ENCODE results near the gene BCAN. TPM values are rescaled to one million over a fixed set of nuclear protein-coding genes. Genes with fewer than 3 reads are reported as not detected.

The BCAN gene
- total RNA-seq, 2 donors from 2014 or later = 0.26 TPM; not detected in 1

DNA sequence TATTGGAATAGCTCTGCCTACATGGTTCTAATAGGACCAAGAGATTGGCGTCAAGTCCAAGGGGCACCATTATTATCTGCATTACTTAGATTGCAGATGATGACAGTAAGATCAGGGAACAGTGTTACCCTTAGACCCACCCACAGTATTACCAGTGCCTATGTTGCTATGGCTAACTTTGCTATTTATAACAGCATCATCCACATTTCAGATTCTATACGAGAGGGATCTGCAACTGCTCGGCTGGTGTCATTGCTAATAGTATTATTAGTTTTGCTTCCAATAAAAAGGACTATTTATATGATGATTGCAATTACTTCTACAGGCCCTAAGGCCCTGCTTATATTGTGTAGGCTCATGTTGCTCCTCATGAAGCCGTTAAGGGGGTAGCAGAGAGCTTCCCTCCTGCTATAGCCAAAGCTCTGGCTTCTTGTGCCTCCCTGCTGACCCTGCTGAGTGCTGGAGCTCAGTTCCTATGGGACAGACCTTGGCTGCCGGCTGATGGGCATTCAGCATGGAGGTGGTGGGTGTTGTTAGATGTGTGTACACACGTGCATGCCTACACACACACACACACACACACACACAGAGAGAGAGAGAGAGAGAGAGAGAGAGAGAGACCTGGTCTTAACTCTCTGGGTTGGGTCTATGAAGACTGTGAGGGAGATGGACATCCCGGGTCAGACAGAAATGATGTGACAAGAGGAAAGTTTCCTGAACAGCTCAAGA, 1.3 kb downstream of the BCAN start:
- Histone ChIP-seq H3K4me1 (peaks cover 15% of the 10 kb centered on the region), H3K4me3 (no peak overlapping the region), H3K27ac (no peak overlapping the region), H3K36me3 (replicated peaks in 1 of 2; ENCODE audit: insufficient read depth in 1 of 2, low read depth in 2 of 2) (no peaks in the 10 kb centered on the region), H3K9me3 (no peaks in the 10 kb centered on the region), H3K27me3 (peaks cover 0 to 22% of the 10 kb centered on the region in 2 donors)
- 64 to 82% methylated on average over 6 of the region's 7 CpGs for WGBS, 2 donors
- ATAC-seq (no peak), DNase-seq (no peak)
- intact Hi-C loops (cut with DNase I) = no loop called here
- TF ChIP-seq, protein P1, sequence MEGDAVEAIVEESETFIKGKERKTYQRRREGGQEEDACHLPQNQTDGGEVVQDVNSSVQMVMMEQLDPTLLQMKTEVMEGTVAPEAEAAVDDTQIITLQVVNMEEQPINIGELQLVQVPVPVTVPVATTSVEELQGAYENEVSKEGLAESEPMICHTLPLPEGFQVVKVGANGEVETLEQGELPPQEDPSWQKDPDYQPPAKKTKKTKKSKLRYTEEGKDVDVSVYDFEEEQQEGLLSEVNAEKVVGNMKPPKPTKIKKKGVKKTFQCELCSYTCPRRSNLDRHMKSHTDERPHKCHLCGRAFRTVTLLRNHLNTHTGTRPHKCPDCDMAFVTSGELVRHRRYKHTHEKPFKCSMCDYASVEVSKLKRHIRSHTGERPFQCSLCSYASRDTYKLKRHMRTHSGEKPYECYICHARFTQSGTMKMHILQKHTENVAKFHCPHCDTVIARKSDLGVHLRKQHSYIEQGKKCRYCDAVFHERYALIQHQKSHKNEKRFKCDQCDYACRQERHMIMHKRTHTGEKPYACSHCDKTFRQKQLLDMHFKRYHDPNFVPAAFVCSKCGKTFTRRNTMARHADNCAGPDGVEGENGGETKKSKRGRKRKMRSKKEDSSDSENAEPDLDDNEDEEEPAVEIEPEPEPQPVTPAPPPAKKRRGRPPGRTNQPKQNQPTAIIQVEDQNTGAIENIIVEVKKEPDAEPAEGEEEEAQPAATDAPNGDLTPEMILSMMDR (IDR thresholded peaks at IDR 0.05) = no peak
- TF ChIP-seq POLR2A (IDR thresholded peaks at IDR 0.05) = no peak

DNA sequence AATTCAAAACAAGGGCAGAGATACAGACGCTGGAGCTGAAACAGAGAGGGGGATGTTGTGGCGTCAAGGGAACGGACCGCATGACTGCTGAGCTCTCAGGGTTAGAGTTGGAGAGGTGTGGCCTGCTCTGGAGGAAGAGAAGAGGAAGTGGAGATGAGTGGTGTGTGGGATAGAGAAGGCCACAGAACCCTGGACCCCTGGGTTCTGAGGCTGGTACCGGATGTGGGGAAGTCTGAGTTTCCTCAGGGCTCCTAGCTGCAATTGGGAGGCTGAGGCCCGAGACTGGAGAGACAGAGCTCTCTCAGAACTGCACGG, 1.8 kb downstream of the BCAN start:
- Histone ChIP-seq H3K36me3 (replicated peaks in 1 of 2; ENCODE audit: insufficient read depth in 1 of 2, low read depth in 2 of 2) (no peaks in the 10 kb centered on the region), H3K27ac (no peak overlapping the region), H3K27me3 (peaks cover 0 to 22% of the 10 kb centered on the region in 2 donors), H3K9me3 (no peaks in the 10 kb centered on the region), H3K4me3 (no peak overlapping the region), H3K4me1 (peaks cover 19% of the 10 kb centered on the region)
- TF ChIP-seq POLR2A (IDR thresholded peaks at IDR 0.05) = no peak
- TF ChIP-seq, protein P1 (IDR thresholded peaks at IDR 0.05) = no peak
- no peak for ATAC-seq
- DNase-seq = no peak
- WGBS, 2 donors = 56 to 80% methylated on average over 6 to 7 of the region's 7 CpGs
- intact Hi-C loops (cut with DNase I) = no loop called here

DNA sequence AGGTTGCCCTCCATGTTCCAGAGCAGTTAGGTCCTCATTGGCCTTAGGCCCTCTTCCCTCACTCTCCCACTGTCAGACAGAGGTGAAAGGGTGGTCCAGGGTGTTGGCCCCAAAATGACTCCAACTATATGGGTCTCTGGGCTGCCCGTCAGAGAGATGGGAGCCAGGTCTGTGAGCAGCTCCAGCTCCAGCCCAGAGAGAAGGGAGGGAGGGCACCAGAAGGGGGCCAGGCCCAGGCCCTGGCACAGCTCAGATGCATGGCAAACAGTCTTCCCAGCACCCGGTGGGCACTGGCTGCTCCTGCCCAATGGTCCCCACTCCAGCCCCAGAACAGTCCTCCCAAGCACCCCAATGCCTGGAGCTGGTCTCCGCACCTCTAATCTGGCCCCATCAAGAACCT, 2.2 kb downstream of the BCAN start:
- Histone ChIP-seq H3K27ac (no peak overlapping the region), H3K4me3 (no peak overlapping the region), H3K4me1 (peaks cover 24% of the 10 kb centered on the region), H3K36me3 (replicated peaks in 1 of 2; ENCODE audit: insufficient read depth in 1 of 2, low read depth in 2 of 2) (no peaks in the 10 kb centered on the region), H3K27me3 (peaks cover 0 to 22% of the 10 kb centered on the region in 2 donors), H3K9me3 (no peaks in the 10 kb centered on the region)
- 75 to 83% methylated on average over 3 of the region's 3 CpGs for WGBS, 2 donors
- intact Hi-C loops (cut with DNase I) = no loop called here
- DNase-seq (no peak), ATAC-seq (no peak)
- TF ChIP-seq, protein P1 (IDR thresholded peaks at IDR 0.05) = no peak
- TF ChIP-seq POLR2A (IDR thresholded peaks at IDR 0.05) = no peak

DNA sequence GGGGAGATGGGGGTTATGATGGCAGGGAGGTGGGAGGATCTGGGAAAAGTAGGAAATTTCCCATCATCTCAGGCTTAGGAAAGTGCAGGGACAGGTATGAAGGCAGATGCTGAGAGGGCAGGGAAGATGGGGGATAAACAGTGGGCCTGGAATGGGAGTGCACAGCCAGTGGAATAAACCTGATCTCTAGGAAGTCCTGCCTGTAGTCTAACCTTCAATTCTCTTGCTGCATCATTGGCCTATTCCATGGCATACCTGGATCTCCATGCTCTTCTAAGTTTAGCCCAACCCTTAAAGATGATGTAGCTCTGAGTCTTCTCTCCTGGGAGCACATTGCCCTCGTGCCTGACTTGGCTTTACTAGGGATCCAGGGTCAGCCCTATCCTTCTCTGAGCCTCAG, 2.7 kb downstream of the BCAN start:
- DNase-seq = no peak
- no peak for ATAC-seq
- WGBS, 2 donors = 23 to 60% methylated on average over 1 of the region's 1 CpG
- Histone ChIP-seq H3K4me3 (no peak overlapping the region), H3K27me3 (peaks cover 0 to 22% of the 10 kb centered on the region in 2 donors), H3K4me1 (peaks cover 28% of the 10 kb centered on the region), H3K27ac (no peak overlapping the region), H3K9me3 (no peaks in the 10 kb centered on the region), H3K36me3 (replicated peaks in 1 of 2; ENCODE audit: insufficient read depth in 1 of 2, low read depth in 2 of 2) (no peaks in the 10 kb centered on the region)
- TF ChIP-seq, protein P1 (IDR thresholded peaks at IDR 0.05) = no peak
- no peak for TF ChIP-seq POLR2A (IDR thresholded peaks at IDR 0.05)
- intact Hi-C loops (cut with DNase I) = no loop called here

DNA sequence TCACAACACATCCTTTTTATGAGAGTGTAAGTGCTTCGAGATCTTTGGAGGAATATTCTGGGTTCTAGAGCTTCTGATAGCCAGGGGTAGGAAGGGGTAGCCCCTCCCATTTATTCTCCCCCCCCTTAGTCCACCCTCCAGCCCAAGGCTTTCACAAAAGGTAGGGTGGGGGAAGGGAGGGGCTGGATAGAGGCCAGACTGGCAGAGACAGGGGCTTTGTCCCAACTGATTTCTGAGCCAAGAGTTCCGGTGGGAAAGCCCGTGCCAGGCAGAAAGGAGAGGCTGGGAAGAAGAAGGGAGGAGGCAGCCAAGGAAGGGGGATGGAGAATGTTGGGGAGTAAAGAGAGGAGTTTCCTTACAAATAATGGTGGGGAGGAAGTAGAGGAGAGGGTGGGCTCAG, 3.1 kb downstream of the BCAN start:
- intact Hi-C loops (cut with DNase I) = no loop called here
- WGBS, 2 donors = 45 to 51% methylated on average over 3 of the region's 3 CpGs

More for the DNA sequence above, 3.1 kb downstream of the BCAN start:
- H3K27me3 ChIP-seq = peaks cover 0 to 22% of the 10 kb centered on the region in 2 donors
- ATAC-seq = no peak
- no peak for DNase-seq
- no peak overlapping the region for H3K27ac ChIP-seq
- no peak overlapping the region for H3K4me3 ChIP-seq
- H3K9me3 ChIP-seq = no peaks in the 10 kb centered on the region
- H3K36me3 ChIP-seq (replicated peaks in 1 of 2; ENCODE audit: insufficient read depth in 1 of 2, low read depth in 2 of 2) = no peaks in the 10 kb centered on the region
- TF ChIP-seq, protein P1 (IDR thresholded peaks at IDR 0.05) = no peak
- no peak for TF ChIP-seq POLR2A (IDR thresholded peaks at IDR 0.05)
- H3K4me1 ChIP-seq = peaks cover 30% of the 10 kb centered on the region
